ENCODE data around the gene MTCL1. TPM values are rescaled to one million over a fixed set of nuclear protein-coding genes. Genes with fewer than 3 reads are reported as not detected.

Gene MTCL1
- total and polyA plus RNA-seq, 9 of the 15 experiments (the other 6 are each of a cell fraction or from before 2014, with no cell fraction given), result 0.21 to 7.4 (median 3.7) TPM

- no peaks in the 10 kb centered on the region for H4K20me1 ChIP-seq (replicated peaks; ENCODE audit: control insufficient read depth, insufficient read depth, low read length)
- H3K27ac ChIP-seq (ENCODE audit: extremely low read depth, low read depth, low read length), result no peak overlapping the region
- ChIA-PET CTCF (ENCODE audit: low intra/inter-chr PET ratio) (no interaction called here), POLR2A (interaction anchor here (1.0 kb wide), 1 partner anchor 14 kb away, joined by 4 read pairs; no protein-coding TSS in a partner anchor)
- no peak for ATAC-seq
- FAIRE-seq, result no peak
- H3K79me2 ChIP-seq (ENCODE audit: control insufficient read depth, insufficient read depth, low read length), result no peaks in the 10 kb centered on the region
- in situ Hi-C loops (cut with MboI) (no loop called here), intact Hi-C loops (cut with micrococcal nuclease) (no loop called here)
- no peak overlapping the region for H3K9ac ChIP-seq (ENCODE audit: insufficient read depth in 1 of 2, low read depth in 2 of 2, low read length in 2 of 2)
- H3K36me3 ChIP-seq (ENCODE audit: control insufficient read depth, insufficient read depth, low read length), result no peaks in the 10 kb centered on the region
- 56% methylated on average over 4 of the region's 4 CpGs for WGBS (ENCODE audit: insufficient coverage, low coverage, missing lambda C conversion rate)
- H3K4me3 ChIP-seq, result no peak overlapping the region
- peaks cover 0 to 6% of the 10 kb centered on the region in 2 experiments; a peak in 3 of 5 replicates for H3K4me1 ChIP-seq (replicated peaks in 1 of 2; ENCODE audit: control insufficient read depth in 2 of 2, insufficient read depth in 2 of 2, low read length in 2 of 2)
- no peak overlapping the region for H3K4me2 ChIP-seq (ENCODE audit: insufficient read depth, low read length)
- peaks cover 0 to 1% of the 10 kb centered on the region in 2 experiments; a peak in 2 of 5 replicates for H3K27me3 ChIP-seq (ENCODE audit: control insufficient read depth in 2 of 2, insufficient read depth in 2 of 2, low read length in 2 of 2)
- no peak overlapping the region for H2AFZ ChIP-seq (ENCODE audit: low read depth, low read length)
- no peaks in the 10 kb centered on the region for H3K9me1 ChIP-seq (ENCODE audit: control insufficient read depth, insufficient read depth, low read length)
- TF ChIP-seq BRCA1 (IDR thresholded peaks at IDR 0.05) (no peak), BRCA1 (CRISPR knock-in tag; IDR thresholded peaks at IDR 0.05) (no peak), CGGBP1 (CRISPR knock-in tag; IDR thresholded peaks at IDR 0.05) (no peak), FOXA3 (CRISPR knock-in tag; conservative IDR thresholded peaks at IDR 0.05 in 1 of 2, IDR thresholded peaks at IDR 0.05 in 1 of 2) (no peak), ZNF212 (CRISPR knock-in tag; IDR thresholded peaks at IDR 0.05) (no peak), MAFG (tag; conservative IDR thresholded peaks at IDR 0.05) (no peak), ZNF384 (IDR thresholded peaks at IDR 0.05; ENCODE audit: low read depth, low read length) (no peak), RBM15 (IDR thresholded peaks at IDR 0.05; ENCODE audit: insufficient read depth, low read length) (no peak), TRIM28 (IDR thresholded peaks at IDR 0.05) (no peak), SLC30A9 (CRISPR knock-in tag; IDR thresholded peaks at IDR 0.05) (no peak), ZNF695 (CRISPR knock-in tag; IDR thresholded peaks at IDR 0.05) (no peak), NR3C1 (CRISPR knock-in tag; IDR thresholded peaks at IDR 0.05) (no peak), EHMT2 (IDR thresholded peaks at IDR 0.05) (no peak), MTA1 (IDR thresholded peaks at IDR 0.05; ENCODE audit: borderline replicate concordance) (no peak), SIX5 (IDR thresholded peaks at IDR 0.05; ENCODE audit: borderline replicate concordance in 1 of 2, insufficient read depth in 1 of 2, low read depth in 1 of 2, low read length in 2 of 2) (no peak), ZNF143 (CRISPR knock-in tag; IDR thresholded peaks at IDR 0.05) (no peak), DPF2 (IDR thresholded peaks at IDR 0.05) (no peak), MITF (IDR thresholded peaks at IDR 0.05) (no peak), FUS (optimal IDR thresholded peaks at IDR 0.05; ENCODE audit: low read depth, low read length) (no peak), ZNF124 (CRISPR knock-in tag; IDR thresholded peaks at IDR 0.05) (no peak), FOXA1 (IDR thresholded peaks at IDR 0.05; ENCODE audit: borderline replicate concordance) (no peak)
- no peak for DNase-seq (ENCODE audit: extremely low read depth in 1 of 4, low spot score in 3 of 4)
- H3K9me3 ChIP-seq (replicated peaks; ENCODE audit: control insufficient read depth, insufficient read depth, low read depth, low read length), result no peaks in the 10 kb centered on the region
- BruUV-seq (replicated peaks), result no TSS peak
Observed at GRCh38 chr18:8857806-8858205, 152.4 kb downstream of the MTCL1 start.

Data from K562 (cell line).